ENCODE measurements around the gene EID3.
"Not testable (repeated sequence)": the region's sequence is repeated elsewhere in the genome, so short reads cannot be mapped to it uniquely, and the experiment has no call there.

The EID3 gene

DNA sequence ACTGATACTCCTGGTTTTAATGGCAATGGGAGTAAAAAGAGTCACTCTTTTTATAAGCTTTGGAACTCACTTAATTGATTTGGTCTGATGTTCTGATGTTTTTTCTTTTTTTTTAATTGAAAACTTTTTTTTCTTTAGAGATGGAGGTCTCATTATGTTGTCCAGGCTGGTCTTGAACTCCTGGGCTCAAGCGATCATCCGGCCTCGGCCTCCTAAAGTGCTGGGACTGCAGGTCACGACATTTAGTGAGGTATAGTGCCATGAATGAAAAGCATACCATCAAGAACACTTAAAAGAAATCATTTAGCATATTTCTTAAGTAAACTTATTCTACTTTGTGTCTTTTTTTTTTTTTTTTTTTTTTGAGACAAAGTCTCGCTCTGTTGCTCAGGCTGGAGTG, 12.7 kb upstream of the EID3 start:
- DNase-seq: no peak

DNA sequence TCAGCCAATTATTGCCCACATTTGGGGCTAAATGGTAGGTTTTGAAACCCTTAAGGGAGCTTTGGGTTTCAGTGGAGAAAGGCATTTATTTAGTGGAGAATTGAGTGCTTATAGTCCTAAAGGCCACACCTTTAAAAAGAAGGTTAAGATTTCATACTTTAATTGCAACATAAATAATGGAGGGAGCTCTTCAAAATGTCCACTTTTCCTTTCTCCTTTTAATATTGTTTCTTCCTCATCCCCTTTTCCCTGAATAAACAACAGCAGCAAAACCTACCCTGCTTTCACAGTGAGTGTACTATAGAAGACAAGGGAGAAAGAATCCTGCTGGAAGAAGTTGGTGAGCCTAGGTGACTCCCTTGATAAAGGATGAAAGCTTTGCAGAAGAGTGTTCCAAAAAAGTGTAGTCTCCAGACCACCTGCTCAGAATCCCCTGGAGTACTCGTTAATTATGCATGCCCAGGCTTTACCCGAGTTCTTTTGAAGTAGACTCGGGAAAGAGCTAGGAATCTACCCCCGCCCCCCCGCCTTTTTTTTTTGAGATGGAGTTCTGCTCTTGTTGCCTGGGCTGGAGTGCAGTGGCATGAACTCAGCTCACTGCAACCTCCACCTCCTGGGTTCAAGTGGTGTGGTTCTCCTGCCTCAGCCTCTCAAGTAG, 11.5 kb upstream of the EID3 start:
- no peak for DNase-seq

DNA sequence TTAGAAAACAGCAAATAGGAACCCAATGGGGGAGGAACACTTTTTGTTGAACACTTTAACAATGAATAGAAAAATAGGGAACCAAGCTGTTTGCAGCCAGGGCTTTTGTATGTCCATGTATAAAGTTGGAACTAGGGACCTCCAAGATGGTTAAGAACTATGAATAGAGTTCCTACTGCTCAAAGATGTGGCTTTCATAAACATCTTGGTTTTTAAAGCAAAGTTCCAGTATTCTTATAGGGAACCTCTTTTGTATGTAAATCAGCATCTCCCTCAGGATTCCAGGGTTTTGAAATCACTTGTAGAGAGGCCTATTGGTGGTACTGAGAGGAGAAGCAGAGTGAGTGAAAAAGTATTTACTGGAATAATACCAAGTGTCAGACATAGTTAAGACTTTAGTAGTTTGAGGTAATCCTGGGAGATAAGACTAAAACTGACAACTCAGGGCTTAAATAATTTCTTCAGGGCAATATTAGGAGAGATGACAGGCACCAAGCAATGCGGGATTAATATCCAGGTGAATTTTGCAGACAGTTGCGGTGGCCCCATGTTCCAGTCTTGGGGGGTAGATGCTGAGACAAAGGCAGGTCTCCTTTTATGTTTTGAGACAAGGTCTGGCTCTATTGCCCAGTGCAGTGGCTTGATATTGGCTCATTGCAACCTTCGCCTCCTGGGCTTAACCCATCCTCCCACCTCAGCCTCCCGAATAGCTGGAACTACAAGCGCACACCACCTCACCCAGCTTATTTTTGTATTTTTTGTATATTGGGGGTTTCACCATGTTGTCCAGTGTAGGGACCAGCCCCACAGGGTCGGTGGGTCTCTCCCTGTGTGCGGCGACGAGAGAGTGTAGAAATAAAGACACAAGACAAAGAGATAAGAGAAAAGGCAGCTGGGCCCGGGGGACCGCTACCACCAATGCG, 10.4 kb upstream of the EID3 start:
- no peak for DNase-seq

GRCh38 chr12:104294158-104294859, 9.2 kb upstream of the EID3 start:
- DNase-seq: not testable (repeated sequence)

GRCh38 chr12:104294927-104295668, 8.4 kb upstream of the EID3 start:
- DNase-seq: no peak

GRCh38 chr12:104295954-104296353, 7.6 kb upstream of the EID3 start:
- DNase-seq: no peak

GRCh38 chr12:104296718-104297117, 6.8 kb upstream of the EID3 start:
- DNase-seq: no peak

GRCh38 chr12:104297477-104298113, 5.9 kb upstream of the EID3 start:
- no peak for DNase-seq

GRCh38 chr12:104299842-104300481, 3.6 kb upstream of the EID3 start:
- DNase-seq: no peak

DNA sequence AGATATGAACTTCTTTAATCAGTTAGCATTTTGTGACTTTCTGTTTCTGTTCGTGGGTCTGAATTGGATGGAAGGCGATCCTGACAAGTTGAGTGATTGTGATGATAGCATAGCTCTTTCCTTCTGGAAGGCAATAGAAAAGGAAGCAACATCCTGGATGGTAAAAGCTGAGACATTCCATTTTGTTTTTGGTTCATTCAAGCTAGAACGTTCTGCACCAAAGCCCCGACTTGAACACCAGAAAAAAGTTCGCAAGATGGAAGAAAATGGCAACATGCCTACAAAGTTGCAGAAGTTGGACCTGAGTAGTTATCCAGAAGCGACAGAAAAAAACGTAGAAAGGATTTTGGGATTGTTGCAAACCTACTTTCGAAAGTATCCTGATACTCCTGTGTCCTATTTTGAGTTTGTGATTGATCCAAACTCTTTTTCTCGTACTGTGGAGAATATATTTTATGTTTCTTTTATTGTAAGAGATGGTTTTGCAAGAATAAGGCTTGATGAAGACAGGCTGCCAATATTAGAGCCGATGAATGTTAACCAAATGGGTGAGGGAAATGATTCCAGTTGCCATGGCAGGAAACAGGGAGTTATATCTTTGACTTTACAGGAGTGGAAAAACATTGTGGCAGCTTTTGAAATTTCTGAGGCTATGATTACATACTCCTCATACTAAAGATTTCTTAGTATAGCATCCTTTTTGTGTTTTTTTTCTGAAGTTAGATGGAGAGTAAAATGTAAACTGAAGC, 896 bp downstream of the EID3 start:
- no peak for DNase-seq

DNA sequence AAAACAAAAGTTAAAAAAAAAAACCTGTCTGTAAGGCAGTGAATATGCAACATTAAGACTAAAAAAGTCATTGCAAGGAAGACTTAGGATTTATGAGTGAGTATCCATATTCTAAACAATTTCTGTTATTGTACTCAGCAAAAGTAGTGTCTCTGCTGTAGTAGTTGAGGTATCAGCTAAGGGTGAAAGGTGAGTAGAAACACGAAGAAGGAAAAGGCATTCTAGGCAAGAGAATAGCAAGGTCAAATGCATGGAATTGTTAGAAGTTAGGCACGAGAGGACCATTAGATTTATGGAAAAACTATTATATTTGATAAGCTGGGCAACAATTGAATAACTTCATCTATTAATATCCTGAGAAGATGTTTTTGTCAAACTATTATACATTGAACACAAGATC, 1.8 kb downstream of the EID3 start:
- DNase-seq: no peak

DNA sequence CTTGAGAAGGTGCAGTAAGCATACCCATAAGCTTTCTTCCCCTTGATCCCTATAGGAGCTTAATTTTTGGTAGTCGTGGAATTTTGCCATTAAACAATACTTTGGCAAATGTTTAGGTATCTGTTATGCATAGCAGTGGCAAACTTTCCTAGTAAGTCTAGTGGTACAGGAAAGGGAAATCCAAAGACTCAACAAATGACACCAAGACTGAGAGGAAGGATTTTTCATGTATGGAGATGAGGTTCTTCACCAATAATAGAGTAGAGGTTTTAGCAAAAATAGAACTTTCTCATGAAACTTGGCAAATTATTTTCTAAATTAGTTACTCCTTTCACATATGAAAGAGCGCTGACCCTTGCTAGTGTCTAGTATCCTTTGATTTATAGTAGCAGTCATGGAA, 2.8 kb downstream of the EID3 start:
- no peak for DNase-seq

GRCh38 chr12:104306943-104307654, 3.6 kb downstream of the EID3 start:
- no peak for DNase-seq

DNA sequence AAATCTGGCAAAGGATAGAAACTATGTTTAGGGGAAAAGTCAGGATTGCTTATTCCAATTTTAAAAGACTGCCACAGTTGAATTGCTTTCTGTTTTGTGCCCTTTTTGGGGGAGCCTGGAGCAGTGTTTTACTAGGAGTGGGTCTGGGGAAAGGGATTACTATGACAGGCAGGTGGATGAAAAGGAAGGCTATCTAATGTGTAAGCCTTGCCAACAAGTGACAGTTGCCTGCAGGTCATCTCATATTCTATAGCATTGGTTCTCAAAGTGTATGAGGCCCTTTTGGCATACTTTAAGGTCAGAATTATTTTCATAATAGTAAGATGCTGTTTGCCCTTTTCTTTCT, 4.1 kb downstream of the EID3 start:
- no peak for DNase-seq

DNA sequence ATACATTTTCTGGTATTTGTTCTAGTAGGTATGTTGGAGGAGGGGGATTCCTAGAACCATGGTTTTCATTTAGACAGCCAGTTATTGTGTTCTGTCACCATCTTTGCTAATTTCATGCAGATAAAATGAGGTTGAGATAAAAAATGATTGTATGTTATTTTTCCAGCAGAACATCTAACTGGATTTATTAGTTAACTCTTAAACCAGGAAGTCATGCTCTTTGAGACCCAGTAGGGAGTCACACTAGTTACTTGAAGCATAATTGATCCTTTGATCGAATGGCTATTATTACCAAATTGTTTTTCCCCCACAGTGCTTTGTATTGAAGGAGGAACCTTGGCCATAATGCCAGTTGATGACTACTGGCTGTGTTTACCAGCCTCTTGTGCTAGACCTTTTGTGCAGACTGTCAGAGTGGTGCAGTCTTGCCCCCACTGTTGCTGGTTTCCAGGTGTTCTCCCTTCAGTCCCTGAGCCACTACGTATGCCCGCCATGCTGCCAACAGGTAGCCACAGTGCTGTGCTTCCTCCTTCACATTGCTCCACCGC, 6.0 kb downstream of the EID3 start:
- DNase-seq: no peak

GRCh38 chr12:104310751-104311633, 7.5 kb downstream of the EID3 start:
- no peak for DNase-seq

- no peak for DNase-seq
Measured at GRCh38 chr12:104312202-104312601, 8.7 kb downstream of the EID3 start.

DNA sequence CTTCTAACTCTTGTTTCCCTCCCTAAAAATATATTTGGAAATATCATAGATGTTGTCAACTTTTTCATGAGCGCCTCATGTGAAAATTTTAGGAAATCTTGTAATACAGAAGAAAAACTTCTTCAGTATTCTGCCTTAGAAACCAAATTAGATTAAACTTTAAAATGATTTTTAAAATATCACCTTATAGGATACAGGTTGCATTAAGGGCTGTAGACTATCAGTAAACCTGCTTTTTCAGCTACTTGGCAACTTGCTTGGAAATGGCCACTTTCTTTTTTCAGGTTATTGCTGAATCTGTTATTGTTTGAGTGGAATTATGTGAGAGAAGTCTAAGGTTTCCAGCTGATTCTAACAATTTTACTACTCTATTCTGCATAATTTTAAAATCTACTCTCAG, 9.1 kb downstream of the EID3 start:
- no peak for DNase-seq

DNA sequence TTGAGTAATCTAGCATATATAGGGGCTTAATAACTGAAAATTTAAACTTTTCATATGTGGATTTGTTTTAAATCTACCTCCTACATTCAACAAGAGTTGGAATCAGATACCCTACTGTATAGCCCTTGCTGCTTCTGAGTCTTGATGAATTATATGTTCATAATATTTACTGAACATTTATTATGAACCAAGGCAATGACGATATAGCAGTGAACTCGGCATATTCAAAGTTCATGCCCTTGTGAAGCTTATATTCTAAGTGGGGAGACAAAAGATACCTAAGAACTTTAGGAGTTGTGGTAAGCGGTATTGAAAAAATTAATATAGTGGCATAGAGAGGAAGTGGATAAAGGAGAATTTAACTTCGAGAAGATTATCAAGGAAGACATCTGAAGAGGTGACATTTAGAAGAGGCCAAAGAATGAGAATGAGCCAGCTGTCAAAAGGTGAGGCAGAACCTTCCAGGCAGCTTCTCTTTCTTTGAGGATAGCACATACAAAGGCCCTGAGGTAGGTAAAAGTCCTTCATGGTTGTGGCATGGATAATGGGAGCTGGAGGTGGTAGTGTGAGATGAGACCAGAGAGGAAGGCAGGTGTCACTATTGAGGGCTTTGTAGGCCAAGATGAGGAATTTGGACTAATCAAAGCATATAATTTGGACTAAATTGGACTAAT, 10.2 kb downstream of the EID3 start:
- DNase-seq: no peak
